Measurements from ENCODE around the gene NUDT1. TPM values are rescaled to one million over a fixed set of nuclear protein-coding genes. Genes with fewer than 3 reads are reported as not detected.

The NUDT1 gene
- total RNA-seq, 1 donor from 2014 or later, result 9.7 TPM

DNA sequence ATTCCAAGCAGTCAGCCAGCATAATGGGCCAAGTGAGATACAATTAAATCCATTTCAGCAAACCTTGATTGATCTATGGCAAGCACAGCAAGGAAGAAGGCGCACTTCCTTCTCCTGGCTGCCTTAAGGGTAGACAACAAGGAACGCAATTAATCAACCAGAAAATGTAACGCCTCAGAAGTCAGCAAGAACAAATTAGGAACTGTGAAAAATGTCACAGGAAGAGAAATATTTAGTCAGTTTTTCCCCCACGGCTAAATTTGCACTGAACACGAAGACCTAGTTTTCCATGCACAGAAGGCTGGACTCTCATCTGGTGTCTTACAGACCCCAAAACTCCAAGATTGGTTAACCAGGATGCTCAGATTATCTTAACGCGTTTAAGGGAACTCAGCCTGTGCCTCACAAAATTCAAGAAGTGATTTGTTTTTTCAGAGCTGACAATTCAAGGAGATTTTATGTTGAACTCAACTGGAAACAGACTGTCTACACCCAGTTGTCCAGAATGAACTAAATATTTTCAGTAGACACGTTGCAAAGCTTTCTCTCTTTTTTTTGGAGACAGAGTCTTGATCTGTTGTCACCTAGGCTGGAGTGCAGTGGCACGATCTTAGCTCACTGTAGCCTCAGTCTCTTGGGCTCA, 58.0 kb downstream of the NUDT1 start:
- DNase-seq, result no peak

Other genes starting within 250 kb of the NUDT1 start
- 58.0 TPM for gene MAD1L1, start 9.3 kb upstream of the NUDT1 start, total RNA-seq
- gene MRM2, start within 50 bp of the NUDT1 start, total RNA-seq, result 16.6 TPM
- gene SNX8, start 72.2 kb downstream of the NUDT1 start, total RNA-seq, result 22.4 TPM
- gene EIF3B, start 112.6 kb downstream of the NUDT1 start, total RNA-seq, result 148 TPM
- gene CHST12, start 161.4 kb downstream of the NUDT1 start, total RNA-seq, result 7.4 TPM
- gene GRIFIN, start 234.2 kb downstream of the NUDT1 start, total RNA-seq, result not detected